ENCODE results near the gene STAM2.

DNA sequence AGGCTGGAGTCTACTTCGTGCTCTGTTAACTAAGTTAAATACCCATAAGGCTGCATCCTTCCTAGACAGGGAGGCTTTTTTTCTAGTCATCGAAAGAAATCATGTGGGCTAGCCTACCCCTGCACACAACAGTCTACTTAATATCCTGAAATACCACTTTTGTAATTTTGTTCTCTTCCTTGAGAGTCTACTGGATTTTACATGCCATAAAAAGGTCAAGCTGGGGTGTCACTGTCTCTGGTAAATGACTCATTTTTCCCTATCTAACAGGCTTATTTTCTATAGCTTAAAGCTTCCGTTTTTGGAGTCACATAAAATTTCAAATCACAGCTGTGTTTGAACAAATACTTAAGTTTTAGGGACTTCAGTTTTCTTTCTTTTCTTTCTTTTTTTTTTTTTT is 10.7 kb upstream of the STAM2 start:
- TF ChIP-seq, protein P1, sequence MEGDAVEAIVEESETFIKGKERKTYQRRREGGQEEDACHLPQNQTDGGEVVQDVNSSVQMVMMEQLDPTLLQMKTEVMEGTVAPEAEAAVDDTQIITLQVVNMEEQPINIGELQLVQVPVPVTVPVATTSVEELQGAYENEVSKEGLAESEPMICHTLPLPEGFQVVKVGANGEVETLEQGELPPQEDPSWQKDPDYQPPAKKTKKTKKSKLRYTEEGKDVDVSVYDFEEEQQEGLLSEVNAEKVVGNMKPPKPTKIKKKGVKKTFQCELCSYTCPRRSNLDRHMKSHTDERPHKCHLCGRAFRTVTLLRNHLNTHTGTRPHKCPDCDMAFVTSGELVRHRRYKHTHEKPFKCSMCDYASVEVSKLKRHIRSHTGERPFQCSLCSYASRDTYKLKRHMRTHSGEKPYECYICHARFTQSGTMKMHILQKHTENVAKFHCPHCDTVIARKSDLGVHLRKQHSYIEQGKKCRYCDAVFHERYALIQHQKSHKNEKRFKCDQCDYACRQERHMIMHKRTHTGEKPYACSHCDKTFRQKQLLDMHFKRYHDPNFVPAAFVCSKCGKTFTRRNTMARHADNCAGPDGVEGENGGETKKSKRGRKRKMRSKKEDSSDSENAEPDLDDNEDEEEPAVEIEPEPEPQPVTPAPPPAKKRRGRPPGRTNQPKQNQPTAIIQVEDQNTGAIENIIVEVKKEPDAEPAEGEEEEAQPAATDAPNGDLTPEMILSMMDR (IDR thresholded peaks at IDR 0.05): no peak
- TF ChIP-seq POLR2A (IDR thresholded peaks at IDR 0.05): no peak
